PC-9 (cell line): ENCODE results near the gene TMEM132D. TPM values are rescaled to one million over a fixed set of nuclear protein-coding genes. Genes with fewer than 3 reads are reported as not detected.

Experiments
- BruUV-seq: library from RNA; stranded (reverse); fragments of 400-500 nt; replicated peaks from 2 replicates; lab custom pipeline; 2021; lab: Mats Ljungman, UMichigan
- CTCF ChIA-PET: fragments of 300-600 bp; sonication (Branson Sonifier 250); formaldehyde crosslinking; loops from one replicate; lab custom pipeline; 2022; ENCODE audit warnings: antibody characterized with exemption; lab: Charles Lee
- POLR2A ChIA-PET: fragments of 300-600 bp; sonication (Branson Sonifier 250); formaldehyde crosslinking; loops from one replicate; lab custom pipeline; 2022; ENCODE audit warnings: antibody characterized with exemption; ENCODE audit not compliant: unreplicated experiment; lab: Charles Lee
- DNase-seq, 2 experiments: peaks; one replicate each; pipeline versions ENCODE4 v3.0.0 to v3.0.0-alpha.2; 2015 to 2022; ENCODE audit warnings: mixed read lengths in 1 of 2
- H2AFZ ChIP-seq: fragments of 200-600 bp; sonication (generic); 2 replicates; pipeline ENCODE4 v1.8.1; 2017; ENCODE audit warnings: antibody characterized with exemption
- H3F3A ChIP-seq: fragments of 200-600 bp; sonication (generic); 2 replicates; pipeline ENCODE4 v1.8.1; 2017; ENCODE audit warnings: antibody characterized with exemption, mild to moderate bottlenecking, low read depth; ENCODE audit not compliant: insufficient read depth
- H3K27ac ChIP-seq: fragments of 200-600 bp; sonication (generic); 2 replicates; pipeline ENCODE4 v1.6.1; 2016; ENCODE audit warnings: mixed run types
- H3K27me3 ChIP-seq: fragments of 200-600 bp; sonication (generic); 2 replicates; pipeline ENCODE4 v1.6.1; 2016; ENCODE audit warnings: low read depth, mixed run types; ENCODE audit not compliant: insufficient read depth
- H3K36me3 ChIP-seq: fragments of 200-600 bp; sonication (generic); 2 replicates; pipeline ENCODE4 v1.6.1; 2016; ENCODE audit warnings: low read depth, mixed run types
- H3K4me1 ChIP-seq: fragments of 200-600 bp; sonication (generic); replicated peaks from 2 replicates; pipeline ENCODE4 v1.6.1; 2016; ENCODE audit warnings: mixed run types; ENCODE audit not compliant: insufficient read depth
- H3K4me2 ChIP-seq: fragments of 200-600 bp; sonication (generic); 2 replicates; pipeline ENCODE4 v1.6.1; 2017; ENCODE audit warnings: mixed run types
- H3K4me3 ChIP-seq: fragments of 200-600 bp; sonication (generic); 2 replicates; pipeline ENCODE4 v1.6.1; 2016; ENCODE audit warnings: mixed run types
- H3K79me2 ChIP-seq: fragments of 200-600 bp; sonication (generic); 2 replicates; pipeline ENCODE4 v1.6.1; 2017; ENCODE audit warnings: low read depth, mixed run types
- H3K9me2 ChIP-seq: fragments of 200-600 bp; sonication (generic); 2 replicates; pipeline ENCODE4 v1.8.1; 2017; ENCODE audit warnings: mild to moderate bottlenecking; ENCODE audit not compliant: insufficient read depth
- H3K9me3 ChIP-seq: fragments of 200-600 bp; sonication (generic); 2 replicates; pipeline ENCODE4 v1.8.1; 2016; ENCODE audit warnings: low read depth; ENCODE audit not compliant: insufficient read depth
- H4K20me1 ChIP-seq: fragments of 200-600 bp; sonication (generic); 2 replicates; pipeline ENCODE4 v1.8.1; 2017; ENCODE audit not compliant: insufficient read depth
- CTCF ChIP-seq: fragments of 200-600 bp; sonication (generic); conservative IDR thresholded peaks from 2 replicates; pipeline ENCODE4 v1.6.1; 2017; ENCODE audit warnings: mixed run types, antibody characterized with exemption, mild to moderate bottlenecking, moderate library complexity
- EZH2 ChIP-seq: fragments of 200-600 bp; sonication (generic); IDR thresholded peaks from 2 replicates; pipeline ENCODE4 v1.8.0; 2017; ENCODE audit warnings: antibody characterized with exemption, low read depth
- intact Hi-C: fragments of 100-400 bp; cut with micrococcal nuclease; formaldehyde crosslinking; loops from one replicate; pipeline ENCODE4 v1.10.0; 2022; ENCODE audit not compliant: unreplicated experiment
- total RNA-seq: library from RNA; stranded (reverse); gene quantifications from 2 replicates; pipeline ENCODE4 v1.2.3, GENCODE V29; 2021

Gene TMEM132D
- total RNA-seq, 1 experiment from 2014 or later = not detected

GRCh38 chr12:129298921-129299320, 604.9 kb downstream of the TMEM132D start:
- H3F3A ChIP-seq = no peaks in the 10 kb centered on the region
- POLR2A ChIA-PET = no interaction called here

GRCh38 chr12:129296671-129297070, 607.2 kb downstream of the TMEM132D start:
- no peak overlapping the region for H3K27ac ChIP-seq
- TF ChIP-seq CTCF (no peak), EZH2 (no peak)
- no peaks in the 10 kb centered on the region for H3F3A ChIP-seq
- H3K4me2 ChIP-seq = no peak overlapping the region
- H4K20me1 ChIP-seq = no peaks in the 10 kb centered on the region
- intact Hi-C loops = no loop called here
- BruUV-seq = no TSS peak
- no peak overlapping the region for H3K4me3 ChIP-seq
- ChIA-PET CTCF (no interaction called here), POLR2A (no interaction called here)
- no peak overlapping the region for H2AFZ ChIP-seq
- H3K27me3 ChIP-seq = no peaks in the 10 kb centered on the region; the same call in 1 of the 2 replicates
- no peaks in the 10 kb centered on the region for H3K79me2 ChIP-seq
- no peaks in the 10 kb centered on the region for H3K4me1 ChIP-seq
- no peak for DNase-seq
- 0 out of 2 replicates have a peak, but pooled peaks cover 3% of the 10 kb centered on the region for H3K9me3 ChIP-seq
- H3K36me3 ChIP-seq = no peaks in the 10 kb centered on the region
- H3K9me2 ChIP-seq = no peaks in the 10 kb centered on the region

More at GRCh38 chr12:129298921-129299320, 604.9 kb downstream of the TMEM132D start:
- no peak overlapping the region for H3K27ac ChIP-seq
- no peaks in the 10 kb centered on the region; the same call in 1 of the 2 replicates for H3K27me3 ChIP-seq
- TF ChIP-seq EZH2 (no peak), CTCF (no peak)
- H3K9me2 ChIP-seq = no peaks in the 10 kb centered on the region
- CTCF ChIA-PET = no interaction called here
- H3K9me3 ChIP-seq = 0 out of 2 replicates have a peak, but pooled peaks cover 3% of the 10 kb centered on the region
- no peaks in the 10 kb centered on the region for H3K36me3 ChIP-seq
- DNase-seq = no peak
- no TSS peak for BruUV-seq
- no peaks in the 10 kb centered on the region for H3K79me2 ChIP-seq
- H2AFZ ChIP-seq = no peak overlapping the region
- no peaks in the 10 kb centered on the region for H4K20me1 ChIP-seq
- no peak overlapping the region for H3K4me3 ChIP-seq
- no peak overlapping the region for H3K4me2 ChIP-seq
- intact Hi-C loops = no loop called here
- no peaks in the 10 kb centered on the region for H3K4me1 ChIP-seq

DNA sequence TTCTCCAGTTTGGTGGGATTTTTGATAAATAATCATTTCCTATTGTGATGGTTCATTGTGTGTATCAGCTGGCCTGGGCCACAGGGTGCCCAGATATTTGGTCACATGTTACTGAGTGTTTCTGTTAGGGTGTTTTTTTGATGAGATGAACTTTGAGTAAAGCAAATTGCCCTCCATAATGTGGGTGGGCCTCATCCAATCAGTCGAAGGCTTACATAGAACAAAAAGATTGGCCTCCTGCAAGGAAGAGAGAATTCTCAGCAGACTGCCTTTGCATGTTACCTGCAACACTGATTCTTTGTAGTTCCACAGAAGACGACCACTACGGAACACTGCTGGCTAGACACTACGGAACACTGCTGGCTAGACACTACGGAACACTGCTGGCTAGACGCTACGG, 609.0 kb downstream of the TMEM132D start:
- Histone ChIP-seq H2AFZ (no peak overlapping the region), H3F3A (no peaks in the 10 kb centered on the region), H3K79me2 (no peaks in the 10 kb centered on the region), H3K36me3 (no peaks in the 10 kb centered on the region), H3K9me3 (0 out of 2 replicates have a peak, but pooled peaks cover 3% of the 10 kb centered on the region), H3K27me3 (no peaks in the 10 kb centered on the region; the same call in 1 of the 2 replicates), H4K20me1 (no peaks in the 10 kb centered on the region), H3K9me2 (no peaks in the 10 kb centered on the region), H3K27ac (no peak overlapping the region), H3K4me2 (no peak overlapping the region), H3K4me1 (no peaks in the 10 kb centered on the region), H3K4me3 (no peak overlapping the region)
- CTCF ChIA-PET = no interaction called here
- TF ChIP-seq EZH2 = no peak
- TF ChIP-seq CTCF = no peak
- intact Hi-C loops = no loop called here
- no peak for DNase-seq
- POLR2A ChIA-PET = no interaction called here
- BruUV-seq = no TSS peak
